ENCODE measurements around the gene ATP2A3. TPM values are rescaled to one million over a fixed set of nuclear protein-coding genes. Genes with fewer than 3 reads are reported as not detected.

ATP2A3 gene
- total RNA-seq, 1 experiment from 2014 or later: 13.3 TPM

GRCh38 chr17:3921502-3922319, 42.5 kb downstream of the ATP2A3 start:
- Histone ChIP-seq H2BK12ac (ENCODE audit: insufficient read length, low read depth, low read length) (no peak overlapping the region), H2AFZ (ENCODE audit: low read length) (no peak overlapping the region)

More at GRCh38 chr17:3921502-3922319, 42.5 kb downstream of the ATP2A3 start:
- no peak overlapping the region for H4K5ac ChIP-seq (ENCODE audit: insufficient read length, low read depth, low read length)
- no CpG with 5 or more reads among the region's 27 CpGs for WGBS (ENCODE audit: extremely low coverage, insufficient read length, low lambda C conversion rate)
- peaks cover 11 to 37% of the 10 kb centered on the region in 2 experiments; a peak in 3 of 4 replicates for H3K4me1 Mint-ChIP-seq
- no peaks in the 10 kb centered on the region for H3K9me3 Mint-ChIP-seq
- H3K23ac ChIP-seq (ENCODE audit: insufficient read length, low read depth, low read length): no peak overlapping the region
- no peak overlapping the region for H4K8ac ChIP-seq (replicated peaks; ENCODE audit: insufficient read length, low read depth, low read length)
- H2BK120ac ChIP-seq (ENCODE audit: low read depth, low read length, poor library complexity, severe bottlenecking): no peak overlapping the region
- H3K4me2 ChIP-seq (ENCODE audit: insufficient read depth, insufficient read length, low read length): no peak overlapping the region
- H3K27ac Mint-ChIP-seq: peak overlapping the region in 2 of 3 experiments; percentile 11 to 53; a peak in 1 of 7 replicates
- no peak overlapping the region for H3K4me3 Mint-ChIP-seq
- H3K27ac ChIP-seq (ENCODE audit: insufficient read length, low read depth, low read length): no peak overlapping the region
- no peak overlapping the region for H3K4ac ChIP-seq (ENCODE audit: low read depth, low read length)
- no peak for DNase-seq
- no peaks in the 10 kb centered on the region for H3K27me3 Mint-ChIP-seq (ENCODE audit: low read depth)
- no peak overlapping the region for H3K18ac ChIP-seq (ENCODE audit: insufficient read length, low read depth, low read length)
- H3K23me2 ChIP-seq (ENCODE audit: insufficient read length, low read depth, low read length, poor library complexity, severe bottlenecking): no peaks in the 10 kb centered on the region
- H3T11ph ChIP-seq (ENCODE audit: low read length): no peak overlapping the region
- no peak overlapping the region for H3K56ac ChIP-seq (ENCODE audit: insufficient read length, low read depth, low read length)
- H4K20me1 ChIP-seq (ENCODE audit: control insufficient read depth, insufficient read depth, insufficient read length): no peaks in the 10 kb centered on the region
- no peaks in the 10 kb centered on the region for H3K79me1 ChIP-seq (ENCODE audit: insufficient read depth, low read depth, low read length, poor library complexity, severe bottlenecking)
- H2BK5ac ChIP-seq (ENCODE audit: insufficient read length, low read length): no peak overlapping the region
- H3K9me3 ChIP-seq (ENCODE audit: control insufficient read depth, low read depth, low read length): no peaks in the 10 kb centered on the region
- no peak overlapping the region for H2BK15ac ChIP-seq (ENCODE audit: low read depth, low read length)
- H4K91ac ChIP-seq (ENCODE audit: insufficient read length, low read depth, low read length): no peak overlapping the region
- H3K36me3 Mint-ChIP-seq (ENCODE audit: insufficient read depth in 1 of 3, low read depth in 3 of 3): no peaks in the 10 kb centered on the region
- H3K79me2 ChIP-seq (ENCODE audit: insufficient read depth, low read length): no peaks in the 10 kb centered on the region
- TF ChIP-seq, protein P1, sequence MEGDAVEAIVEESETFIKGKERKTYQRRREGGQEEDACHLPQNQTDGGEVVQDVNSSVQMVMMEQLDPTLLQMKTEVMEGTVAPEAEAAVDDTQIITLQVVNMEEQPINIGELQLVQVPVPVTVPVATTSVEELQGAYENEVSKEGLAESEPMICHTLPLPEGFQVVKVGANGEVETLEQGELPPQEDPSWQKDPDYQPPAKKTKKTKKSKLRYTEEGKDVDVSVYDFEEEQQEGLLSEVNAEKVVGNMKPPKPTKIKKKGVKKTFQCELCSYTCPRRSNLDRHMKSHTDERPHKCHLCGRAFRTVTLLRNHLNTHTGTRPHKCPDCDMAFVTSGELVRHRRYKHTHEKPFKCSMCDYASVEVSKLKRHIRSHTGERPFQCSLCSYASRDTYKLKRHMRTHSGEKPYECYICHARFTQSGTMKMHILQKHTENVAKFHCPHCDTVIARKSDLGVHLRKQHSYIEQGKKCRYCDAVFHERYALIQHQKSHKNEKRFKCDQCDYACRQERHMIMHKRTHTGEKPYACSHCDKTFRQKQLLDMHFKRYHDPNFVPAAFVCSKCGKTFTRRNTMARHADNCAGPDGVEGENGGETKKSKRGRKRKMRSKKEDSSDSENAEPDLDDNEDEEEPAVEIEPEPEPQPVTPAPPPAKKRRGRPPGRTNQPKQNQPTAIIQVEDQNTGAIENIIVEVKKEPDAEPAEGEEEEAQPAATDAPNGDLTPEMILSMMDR (conservative IDR thresholded peaks at IDR 0.05): no peak
- no peak overlapping the region for H2AK5ac ChIP-seq (ENCODE audit: insufficient read length, low read length)
- H3K4me1 ChIP-seq (ENCODE audit: insufficient read depth, low read length): no peaks in the 10 kb centered on the region
- no peak overlapping the region for H2BK20ac ChIP-seq (ENCODE audit: low read depth, low read length, poor library complexity, severe bottlenecking)
- H3K14ac ChIP-seq (ENCODE audit: insufficient read depth, low read length): no peak overlapping the region
- H3K9ac ChIP-seq (ENCODE audit: extremely low read depth, insufficient read length, low read length): no peak overlapping the region
- no peaks in the 10 kb centered on the region for H3K27me3 ChIP-seq (ENCODE audit: insufficient read depth, low read length)

Measured in H9 (cell line).